T47D (cell line): Measurements from ENCODE around the gene ELF3.

Experiments used
- DNase-seq, 2 experiments: peaks; one replicate each; pipeline versions ENCODE4 v3.0.0 to v3.0.0-alpha.2; 2011 to 2012; ENCODE audit warnings: low read depth in 1 of 2, low spot score in 1 of 2
- JUND ChIP-seq: IDR thresholded peaks from 2 replicates; pipeline ENCODE4 v1.6.1; 2012; ENCODE audit warnings: low read depth
- in situ Hi-C: cut with HindIII; loops from 2 replicates; pipeline ENCODE4 v1.10.0; 2016; ENCODE audit warnings: low sequenced_read_pairs, low pct_unique_long_range_greater_than_20kb

Gene ELF3

GRCh38 chr1:202031796-202032195 lies 21.4 kb downstream of the ELF3 start:
- TF ChIP-seq JUND: no peak
- no peak for DNase-seq
- in situ Hi-C loops: no loop called here

DNA sequence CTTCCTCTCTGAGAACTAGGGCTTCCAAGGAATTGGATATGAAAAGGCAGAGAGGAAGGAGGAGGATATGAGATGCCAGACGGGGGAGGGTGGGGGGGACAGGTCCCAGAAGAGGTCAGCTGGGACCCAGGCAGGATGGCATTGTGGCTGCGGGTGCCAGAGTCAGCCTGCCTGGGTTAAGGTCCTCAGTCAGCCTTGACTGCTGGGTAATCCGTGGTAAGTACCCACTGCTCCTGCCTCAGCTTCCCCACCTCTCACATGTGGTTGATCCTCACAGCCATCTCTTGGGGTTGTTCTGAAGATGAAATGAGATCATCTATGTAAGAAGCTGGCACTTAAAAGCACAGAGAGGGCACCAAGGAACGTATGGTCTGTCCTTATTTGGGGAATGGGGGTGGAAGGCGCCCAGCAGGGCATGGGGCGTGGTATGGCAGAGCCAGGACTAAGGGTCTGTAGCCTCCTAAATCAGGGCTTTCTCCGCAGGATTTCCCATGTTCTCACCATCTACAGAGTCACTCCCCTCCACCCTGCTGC lies 23.8 kb downstream of the ELF3 start:
- DNase-seq: no peak
- no peak for TF ChIP-seq JUND
- in situ Hi-C loops: no loop called here

DNA sequence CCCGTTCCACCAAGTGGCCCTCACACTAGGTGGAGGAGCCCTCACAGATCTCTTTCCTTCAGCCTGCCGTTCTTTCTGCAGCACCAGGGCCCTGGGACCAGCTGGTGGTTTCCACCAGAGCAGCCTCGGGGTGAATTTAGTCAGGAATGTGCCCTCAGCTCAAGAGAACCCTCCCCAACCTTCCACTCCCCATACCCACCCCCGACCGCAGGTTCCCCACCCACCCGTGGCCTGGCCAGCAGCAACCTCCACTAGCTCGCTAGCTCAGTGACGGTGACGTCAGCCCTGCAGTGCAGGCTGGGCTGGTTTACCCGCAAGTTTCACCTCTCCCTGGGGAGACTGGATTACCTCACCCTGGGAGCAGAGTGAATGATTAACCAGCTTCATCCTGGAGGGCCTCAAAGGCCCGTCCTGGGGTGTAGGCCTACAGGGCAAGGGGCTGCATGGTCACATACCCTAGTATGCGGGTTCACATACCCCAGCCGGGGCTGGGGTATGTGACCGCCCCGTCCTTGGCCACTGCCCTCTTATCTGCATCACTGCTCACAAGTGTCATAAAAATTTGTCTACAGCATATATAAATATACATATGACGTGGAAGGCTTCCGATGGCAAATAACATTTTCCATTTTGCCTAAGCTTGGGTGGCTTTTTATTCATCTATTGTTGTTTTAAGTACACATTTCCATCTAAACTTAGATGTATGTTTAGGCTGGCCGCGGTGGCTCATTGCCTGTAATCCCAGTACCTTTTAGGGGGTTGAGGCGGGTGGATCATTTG lies 24.5 kb downstream of the ELF3 start:
- in situ Hi-C loops: no loop called here
- DNase-seq: peak; percentile 72 to 95
- TF ChIP-seq JUND: peak; percentile 97

- no peak for TF ChIP-seq JUND
- DNase-seq: no peak
- in situ Hi-C loops: no loop called here
Measured at GRCh38 chr1:202036595-202037387, 26.4 kb downstream of the ELF3 start.

- in situ Hi-C loops: no loop called here
- TF ChIP-seq JUND: no peak
- no peak for DNase-seq
Measured at GRCh38 chr1:202037706-202038296, 27.4 kb downstream of the ELF3 start.

- in situ Hi-C loops: no loop called here
- no peak for TF ChIP-seq JUND
- no peak for DNase-seq
Measured at GRCh38 chr1:202038688-202039346, 28.4 kb downstream of the ELF3 start.

DNA sequence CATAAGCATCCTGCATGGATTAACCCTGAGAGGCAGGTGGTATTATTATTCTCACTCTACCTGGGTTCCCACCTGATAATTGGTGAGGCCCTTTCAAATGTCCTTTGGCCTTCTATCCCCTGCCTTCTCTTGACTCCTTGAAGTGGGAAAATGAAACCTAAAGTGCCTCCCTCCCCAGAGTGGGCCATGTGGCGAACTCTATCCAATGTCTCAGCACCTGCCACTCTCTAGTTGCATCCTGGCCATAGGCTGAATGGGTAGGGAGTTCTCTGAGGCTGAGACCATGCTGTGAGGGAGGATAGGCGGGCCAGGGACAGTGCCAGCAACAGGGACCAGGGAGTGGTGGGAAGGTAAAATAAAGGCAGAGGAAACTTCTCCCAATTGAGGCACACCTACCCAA lies 35.3 kb downstream of the ELF3 start:
- in situ Hi-C loops: no loop called here
- DNase-seq: peak in 1 of 2 experiments; percentile 35
- no peak for TF ChIP-seq JUND

GRCh38 chr1:202046227-202046626 lies 35.8 kb downstream of the ELF3 start:
- TF ChIP-seq JUND: peak; percentile 97
- DNase-seq: peak; percentile 86 to 99
- in situ Hi-C loops: no loop called here

DNA sequence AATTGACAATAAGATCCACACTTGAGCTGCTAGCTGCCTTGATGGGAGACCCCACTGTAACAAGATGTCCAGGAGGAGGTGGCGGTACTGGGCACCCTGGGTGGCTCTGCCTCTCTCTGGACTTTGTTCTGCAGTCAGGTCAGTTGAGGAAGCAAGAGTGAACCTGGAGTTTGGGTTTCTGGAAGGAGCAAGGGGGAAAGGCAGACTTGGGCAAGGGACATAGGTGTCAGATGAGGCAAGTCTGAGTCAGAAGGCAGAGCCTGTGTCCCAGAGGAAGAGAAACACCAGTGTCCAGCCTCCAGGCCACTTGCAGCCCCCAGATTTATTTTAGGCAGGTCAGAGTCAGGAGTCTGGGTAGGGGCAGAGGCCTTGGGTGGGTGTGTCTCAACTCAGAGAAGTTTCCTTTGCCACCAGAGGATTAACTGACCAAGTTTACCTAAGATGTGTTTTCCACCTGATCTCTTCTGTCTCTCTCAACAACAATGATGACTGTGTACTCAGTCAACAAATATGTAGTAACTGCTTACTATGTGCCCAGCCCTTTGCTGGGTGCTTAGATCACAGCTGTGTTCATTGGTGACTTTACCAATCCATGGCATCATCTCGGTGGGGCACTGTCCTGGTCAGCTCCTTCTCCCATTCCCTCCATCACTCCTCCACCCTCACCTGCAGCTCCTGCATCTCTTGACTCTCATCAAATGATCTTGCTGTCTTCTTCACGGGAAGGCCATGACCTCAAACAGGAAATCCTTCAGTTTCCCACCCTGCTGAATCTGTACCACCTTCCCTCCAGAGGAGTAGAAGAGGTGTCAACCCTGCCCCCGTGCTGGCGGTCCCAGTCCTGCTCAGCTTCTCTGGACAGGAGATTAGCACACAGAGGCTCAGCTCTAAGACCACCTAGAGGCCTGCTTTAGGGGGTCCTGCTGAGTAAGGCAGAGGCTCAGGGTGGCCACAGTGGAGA lies 36.6 kb downstream of the ELF3 start:
- DNase-seq: peak; percentile 64 to 92
- in situ Hi-C loops: no loop called here
- no peak for TF ChIP-seq JUND

DNA sequence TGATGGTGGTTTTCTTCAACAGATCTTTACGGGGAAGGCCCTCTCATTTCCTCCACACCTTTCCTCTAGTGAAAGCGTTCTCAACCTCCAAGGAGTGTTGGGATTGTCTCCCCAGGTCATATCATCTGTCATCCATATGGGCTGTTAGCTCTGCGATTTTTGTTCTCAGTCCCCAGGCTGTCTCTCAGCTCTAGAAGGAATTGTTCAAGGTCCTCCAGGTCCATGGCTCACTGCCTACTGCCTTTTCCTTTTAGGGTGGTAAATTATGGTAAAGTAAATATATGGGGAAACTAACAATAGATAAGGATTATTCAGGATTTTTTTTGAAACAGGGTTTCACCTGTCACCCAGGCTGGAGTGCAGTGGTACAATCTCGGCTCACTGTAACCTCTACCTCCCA lies 37.6 kb downstream of the ELF3 start:
- no peak for DNase-seq
- in situ Hi-C loops: no loop called here
- TF ChIP-seq JUND: no peak

GRCh38 chr1:202049129-202049528 lies 38.7 kb downstream of the ELF3 start:
- DNase-seq: no peak
- TF ChIP-seq JUND: no peak
- in situ Hi-C loops: no loop called here
